Keratinocyte (primary cell): ENCODE results near the gene PTPRN2. TPM values are rescaled to one million over a fixed set of nuclear protein-coding genes. Genes with fewer than 3 reads are reported as not detected.

ENCODE experiments used
- DNase-seq: peaks from one replicate; pipeline ENCODE4 v3.0.0-alpha.2; 2011; ENCODE audit warnings: low read depth, missing footprints, low spot score
- FAIRE-seq: peaks from 2 replicates; lab custom pipeline; 2011; peaks lifted over from hg19 to GRCh38; lab: Jason Lieb, UNC
- H2AFZ ChIP-seq: 2 replicates; pipeline ENCODE4 v1.6.0; 2012; ENCODE audit warnings: low read length, control low read depth, inconsistent platforms; ENCODE audit not compliant: control insufficient read depth
- H3K27ac ChIP-seq: 2 replicates; pipeline ENCODE4 v1.5.1; 2011; ENCODE audit warnings: low read length; ENCODE audit not compliant: control insufficient read depth, insufficient read depth
- H3K27me3 ChIP-seq: 3 replicates; pipeline ENCODE4 v1.6.0; 2011; ENCODE audit warnings: low read length; ENCODE audit not compliant: control insufficient read depth, insufficient read depth; ENCODE audit errors: extremely low read depth
- H3K36me3 ChIP-seq, 2 experiments: 2 replicates in 1 of 2; 3 replicates in 1 of 2; pipeline ENCODE4 v1.5.1; 2011; ENCODE audit warnings: low read length in 2 of 2, mild to moderate bottlenecking in 1 of 2; ENCODE audit not compliant: control insufficient read depth in 2 of 2, insufficient read depth in 2 of 2; ENCODE audit errors: extremely low read depth in 1 of 2
- H3K4me1 ChIP-seq: 3 replicates; pipeline ENCODE4 v1.5.1; 2011; ENCODE audit warnings: low read length; ENCODE audit not compliant: control insufficient read depth, insufficient read depth; ENCODE audit errors: extremely low read depth
- H3K4me2 ChIP-seq: 3 replicates; pipeline ENCODE4 v1.6.0; 2011; ENCODE audit warnings: low read depth, low read length; ENCODE audit not compliant: control insufficient read depth, insufficient read depth; ENCODE audit errors: extremely low read depth
- H3K4me3 ChIP-seq, 3 experiments: fragments of 200-600 bp in 1 of 3; sonication (generic) in 1 of 3; 2 replicates in 2 of 3; 3 replicates in 1 of 3; pipeline ENCODE4 v1.5.1; 2011 to 2016; ENCODE audit warnings: low read length in 3 of 3, mild to moderate bottlenecking in 3 of 3, control low read depth in 2 of 3, inconsistent platforms in 1 of 3, low read depth in 1 of 3, mixed read lengths in 1 of 3, mixed run types in 1 of 3, moderate library complexity in 1 of 3; ENCODE audit not compliant: control insufficient read depth in 2 of 3, insufficient read depth in 2 of 3; ENCODE audit errors: extremely low read depth in 1 of 3
- H3K79me2 ChIP-seq: 2 replicates; pipeline ENCODE4 v1.6.0; 2012; ENCODE audit warnings: low read length; ENCODE audit not compliant: control insufficient read depth, insufficient read depth
- H3K9ac ChIP-seq: 3 replicates; pipeline ENCODE4 v1.6.0; 2011; ENCODE audit warnings: low read length; ENCODE audit not compliant: control insufficient read depth, insufficient read depth; ENCODE audit errors: extremely low read depth
- H3K9me1 ChIP-seq: 3 replicates; pipeline ENCODE4 v1.6.0; 2011; ENCODE audit warnings: low read length; ENCODE audit not compliant: control insufficient read depth, insufficient read depth; ENCODE audit errors: extremely low read depth
- H3K9me3 ChIP-seq: 2 replicates; pipeline ENCODE4 v1.5.1; 2012; ENCODE audit warnings: low read depth, low read length; ENCODE audit not compliant: control insufficient read depth
- H4K20me1 ChIP-seq: 3 replicates; pipeline ENCODE4 v1.6.0; 2011; ENCODE audit warnings: low read length; ENCODE audit not compliant: control insufficient read depth, insufficient read depth; ENCODE audit errors: extremely low read depth
- EZH2 ChIP-seq: IDR thresholded peaks from one replicate; pipeline ENCODE4 v1.6.1; 2012; ENCODE audit warnings: inconsistent platforms, mild to moderate bottlenecking, low read length, moderate library complexity
- dilution Hi-C: fragments of 300-500 bp; cut with MboI; formaldehyde crosslinking; loops from one replicate; pipeline ENCODE4 v1.7.0; 2020; ENCODE audit warnings: low sequenced_read_pairs; ENCODE audit not compliant: extremely low pct_ligation_motif_present
- polyA plus RNA-seq, 5 experiments: library from polyadenylated mRNA; depleted of rRNA in 3 of 5; stranded (reverse) in 3 of 5; stranded (forward) in 1 of 5; unstranded in 1 of 5; fragments of >200 nt; gene quantifications; 1 replicate in 1 of 5; 2 replicates in 3 of 5; 3 replicates in 1 of 5; pipeline versions ENCODE4 v1.2.1 to v1.2.3, GENCODE V29; 2011 to 2012; ENCODE audit warnings: missing spikeins in 2 of 5, low read depth in 1 of 5, low replicate concordance in 1 of 5
- TF ChIP-seq, protein P1 (sequence below), 3 experiments: IDR thresholded peaks in 1 of 3; conservative IDR thresholded peaks in 1 of 3; optimal IDR thresholded peaks in 1 of 3; 2 replicates in 2 of 3; 3 replicates in 1 of 3; pipeline versions ENCODE3 to v1.5.1; 2011; ENCODE audit warnings: low read length in 3 of 3, mild to moderate bottlenecking in 3 of 3, moderate library complexity in 2 of 3, control low read depth in 1 of 3, inconsistent platforms in 1 of 3; ENCODE audit not compliant: insufficient read depth in 2 of 3; ENCODE audit errors: extremely low read depth in 1 of 3

Gene PTPRN2
- polyA plus RNA-seq, 1 donor (not counting 4 experiments of a cell fraction or from before 2014, with no cell fraction given) = not detected

DNA sequence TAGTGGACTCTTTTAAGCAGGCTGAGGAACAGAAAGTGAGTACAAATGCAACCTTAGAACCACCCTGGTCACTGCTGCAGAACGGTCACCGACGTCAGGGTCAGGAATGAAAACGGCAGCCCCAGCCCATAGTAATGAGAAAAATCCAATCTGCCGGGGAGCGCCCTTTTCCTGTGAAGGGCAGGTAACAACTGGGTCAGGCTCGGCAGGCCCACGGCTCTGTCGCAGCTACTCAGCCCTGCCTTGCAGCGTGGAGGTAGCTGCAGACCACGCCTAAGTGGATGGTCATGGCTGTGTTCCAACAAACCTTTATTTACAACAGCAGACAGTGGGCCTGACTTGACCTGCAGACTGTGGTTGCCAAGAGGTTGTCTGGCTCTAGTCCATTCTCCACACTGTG, 687.6 kb downstream of the PTPRN2 start:
- H3K79me2 ChIP-seq = no peaks in the 10 kb centered on the region
- H3K4me2 ChIP-seq = no peak overlapping the region
- no peak overlapping the region for H3K9ac ChIP-seq
- H3K9me1 ChIP-seq = no peaks in the 10 kb centered on the region
- DNase-seq (no peak), FAIRE-seq (no peak)
- dilution Hi-C loops = no loop called here
- TF ChIP-seq, protein P1, sequence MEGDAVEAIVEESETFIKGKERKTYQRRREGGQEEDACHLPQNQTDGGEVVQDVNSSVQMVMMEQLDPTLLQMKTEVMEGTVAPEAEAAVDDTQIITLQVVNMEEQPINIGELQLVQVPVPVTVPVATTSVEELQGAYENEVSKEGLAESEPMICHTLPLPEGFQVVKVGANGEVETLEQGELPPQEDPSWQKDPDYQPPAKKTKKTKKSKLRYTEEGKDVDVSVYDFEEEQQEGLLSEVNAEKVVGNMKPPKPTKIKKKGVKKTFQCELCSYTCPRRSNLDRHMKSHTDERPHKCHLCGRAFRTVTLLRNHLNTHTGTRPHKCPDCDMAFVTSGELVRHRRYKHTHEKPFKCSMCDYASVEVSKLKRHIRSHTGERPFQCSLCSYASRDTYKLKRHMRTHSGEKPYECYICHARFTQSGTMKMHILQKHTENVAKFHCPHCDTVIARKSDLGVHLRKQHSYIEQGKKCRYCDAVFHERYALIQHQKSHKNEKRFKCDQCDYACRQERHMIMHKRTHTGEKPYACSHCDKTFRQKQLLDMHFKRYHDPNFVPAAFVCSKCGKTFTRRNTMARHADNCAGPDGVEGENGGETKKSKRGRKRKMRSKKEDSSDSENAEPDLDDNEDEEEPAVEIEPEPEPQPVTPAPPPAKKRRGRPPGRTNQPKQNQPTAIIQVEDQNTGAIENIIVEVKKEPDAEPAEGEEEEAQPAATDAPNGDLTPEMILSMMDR (optimal IDR thresholded peaks at IDR 0.05 in 1 of 3, IDR thresholded peaks at IDR 0.05 in 1 of 3, conservative IDR thresholded peaks at IDR 0.05 in 1 of 3; ENCODE audit: extremely low read depth in 1 of 3, insufficient read depth in 2 of 3, low read length in 3 of 3) = no peak
- no peak for TF ChIP-seq EZH2
- no peaks in the 10 kb centered on the region for H3K36me3 ChIP-seq
- H2AFZ ChIP-seq = no peak overlapping the region
- no peaks in the 10 kb centered on the region for H4K20me1 ChIP-seq
- no peaks in the 10 kb centered on the region for H3K27me3 ChIP-seq
- H3K27ac ChIP-seq = no peak overlapping the region
- H3K4me1 ChIP-seq = no peaks in the 10 kb centered on the region
- no peak overlapping the region for H3K4me3 ChIP-seq
- H3K9me3 ChIP-seq = peaks cover 10% of the 10 kb centered on the region

DNA sequence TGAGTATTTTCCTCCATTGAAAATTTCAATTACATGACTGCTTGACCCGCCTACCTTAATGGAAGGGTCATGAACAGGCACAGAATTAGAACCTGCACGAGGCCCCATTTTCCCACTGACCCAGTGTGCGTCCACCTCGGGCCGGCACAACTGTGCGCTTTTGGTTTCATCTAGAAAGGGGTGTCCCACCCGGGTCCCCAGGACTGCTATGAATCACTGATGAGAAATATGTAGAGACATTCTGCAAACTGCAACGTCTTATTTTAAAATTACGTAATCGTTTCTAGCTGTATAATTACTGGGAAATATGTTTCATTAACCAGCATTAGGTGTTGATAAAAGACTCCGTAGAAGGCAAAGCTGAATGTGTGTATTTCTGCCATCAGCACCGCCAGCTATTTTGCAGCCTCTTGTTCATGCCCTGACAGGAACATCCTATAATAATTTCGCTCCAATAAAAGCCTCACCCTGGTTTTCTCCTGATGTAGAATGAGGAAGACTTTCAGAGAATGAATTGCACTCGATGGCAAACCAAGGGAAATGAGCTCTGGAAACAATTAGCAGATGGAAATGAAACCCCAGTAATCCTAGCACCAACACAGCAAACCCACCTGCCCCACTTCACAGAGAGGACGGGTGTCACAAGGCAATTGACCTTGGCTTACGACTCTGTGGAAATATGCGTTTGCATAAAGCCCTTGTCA, 688.7 kb downstream of the PTPRN2 start:
- TF ChIP-seq EZH2 = no peak
- TF ChIP-seq, protein P1 (optimal IDR thresholded peaks at IDR 0.05 in 1 of 3, IDR thresholded peaks at IDR 0.05 in 1 of 3, conservative IDR thresholded peaks at IDR 0.05 in 1 of 3; ENCODE audit: extremely low read depth in 1 of 3, insufficient read depth in 2 of 3, low read length in 3 of 3) = no peak
- no peaks in the 10 kb centered on the region for H3K36me3 ChIP-seq
- H2AFZ ChIP-seq = no peak overlapping the region
- no peaks in the 10 kb centered on the region for H3K79me2 ChIP-seq
- H3K4me3 ChIP-seq = no peak overlapping the region
- dilution Hi-C loops = no loop called here
- no peak overlapping the region for H3K27ac ChIP-seq
- no peaks in the 10 kb centered on the region for H3K4me1 ChIP-seq
- no peak for DNase-seq
- no peak for FAIRE-seq
- no peaks in the 10 kb centered on the region for H3K27me3 ChIP-seq
- H3K9me3 ChIP-seq = peaks cover 10% of the 10 kb centered on the region
- no peak overlapping the region for H3K4me2 ChIP-seq
- H3K9me1 ChIP-seq = no peaks in the 10 kb centered on the region
- no peaks in the 10 kb centered on the region for H4K20me1 ChIP-seq
- H3K9ac ChIP-seq = no peak overlapping the region
